H9 (cell line): ENCODE results near the gene PDGFRB. TPM values are rescaled to one million over a fixed set of nuclear protein-coding genes. Genes with fewer than 3 reads are reported as not detected.

Experiments used
- DNase-seq: peaks from one replicate; pipeline ENCODE4 v3.0.0-alpha.2; 2017
- H2AFZ ChIP-seq: one replicate; pipeline ENCODE4 v1.6.1; 2013; ENCODE audit warnings: mild to moderate bottlenecking, low read length, control low read depth, moderate library complexity
- H2AK5ac ChIP-seq: 2 replicates; pipeline ENCODE4 v1.6.1; 2013; ENCODE audit warnings: low read length, control low read depth, mixed read lengths; ENCODE audit not compliant: insufficient read length
- H2BK120ac ChIP-seq: one replicate; pipeline ENCODE4 v1.6.1; 2013; ENCODE audit warnings: low read depth, mild to moderate bottlenecking, low read length, control low read depth, inconsistent platforms; ENCODE audit not compliant: poor library complexity, severe bottlenecking
- H2BK12ac ChIP-seq: 2 replicates; pipeline ENCODE4 v1.6.1; 2013; ENCODE audit warnings: low read length, control low read depth, mixed read lengths, low read depth; ENCODE audit not compliant: insufficient read length
- H2BK15ac ChIP-seq: 2 replicates; pipeline ENCODE4 v1.6.1; 2013; ENCODE audit warnings: low read depth, low read length, control low read depth
- H2BK20ac ChIP-seq: one replicate; pipeline ENCODE4 v1.6.1; 2013; ENCODE audit warnings: low read depth, mild to moderate bottlenecking, low read length, control low read depth, inconsistent platforms; ENCODE audit not compliant: poor library complexity, severe bottlenecking
- H2BK5ac ChIP-seq: 2 replicates; pipeline ENCODE4 v1.6.1; 2013; ENCODE audit warnings: low read length, control low read depth, mixed read lengths; ENCODE audit not compliant: insufficient read length
- H3K14ac ChIP-seq: 2 replicates; pipeline ENCODE4 v1.6.1; 2013; ENCODE audit warnings: low read length, control low read depth; ENCODE audit not compliant: insufficient read depth
- H3K18ac ChIP-seq: 2 replicates; pipeline ENCODE4 v1.6.1; 2013; ENCODE audit warnings: low read depth, mild to moderate bottlenecking, mixed read lengths, low read length, control low read depth; ENCODE audit not compliant: insufficient read length
- H3K23ac ChIP-seq: 2 replicates; pipeline ENCODE4 v1.6.1; 2013; ENCODE audit warnings: low read length, control low read depth, mixed read lengths, low read depth; ENCODE audit not compliant: insufficient read length
- H3K23me2 ChIP-seq: 2 replicates; pipeline ENCODE4 v1.6.1; 2013; ENCODE audit warnings: low read depth, mild to moderate bottlenecking, mixed read lengths, low read length, control low read depth; ENCODE audit not compliant: insufficient read length, poor library complexity, severe bottlenecking
- H3K27ac ChIP-seq: 2 replicates; pipeline ENCODE4 v1.5.1; 2013; ENCODE audit warnings: low read length, control low read depth, mixed read lengths, low read depth; ENCODE audit not compliant: insufficient read length
- H3K27me3 ChIP-seq: 2 replicates; pipeline ENCODE4 v1.6.1; 2013; ENCODE audit warnings: low read length, control low read depth, inconsistent platforms; ENCODE audit not compliant: insufficient read depth
- H3K4ac ChIP-seq: 2 replicates; pipeline ENCODE4 v1.6.1; 2013; ENCODE audit warnings: low read depth, mild to moderate bottlenecking, control low read depth, inconsistent platforms, low read length, moderate library complexity
- H3K4me1 ChIP-seq: 2 replicates; pipeline ENCODE4 v1.6.1; 2013; ENCODE audit warnings: low read length, control low read depth, inconsistent platforms; ENCODE audit not compliant: insufficient read depth
- H3K4me2 ChIP-seq: 2 replicates; pipeline ENCODE4 v1.6.1; 2013; ENCODE audit warnings: low read length, control low read depth, mixed read lengths; ENCODE audit not compliant: insufficient read length, insufficient read depth
- H3K56ac ChIP-seq: 2 replicates; pipeline ENCODE4 v1.6.1; 2013; ENCODE audit warnings: low read depth, mild to moderate bottlenecking, mixed read lengths, low read length, control low read depth; ENCODE audit not compliant: insufficient read length
- H3K79me1 ChIP-seq: 2 replicates; pipeline ENCODE4 v1.6.1; 2013; ENCODE audit warnings: low read depth, mild to moderate bottlenecking, moderate library complexity, low read length, control low read depth, inconsistent platforms; ENCODE audit not compliant: insufficient read depth, poor library complexity, severe bottlenecking
- H3K79me2 ChIP-seq: 2 replicates; pipeline ENCODE4 v1.6.1; 2013; ENCODE audit warnings: low read length, control low read depth, inconsistent platforms; ENCODE audit not compliant: insufficient read depth
- H3K9ac ChIP-seq: 2 replicates; pipeline ENCODE4 v1.6.1; 2013; ENCODE audit warnings: low read length, control low read depth, mixed read lengths; ENCODE audit not compliant: insufficient read length; ENCODE audit errors: extremely low read depth
- H3K9me3 ChIP-seq: one replicate; pipeline ENCODE4 v1.6.1; 2013; ENCODE audit warnings: low read depth, low read length, inconsistent platforms; ENCODE audit not compliant: control insufficient read depth
- H3T11ph ChIP-seq: one replicate; pipeline ENCODE4 v1.6.1; 2013; ENCODE audit warnings: mild to moderate bottlenecking, low read length, control low read depth, inconsistent platforms
- H4K20me1 ChIP-seq: one replicate; pipeline ENCODE4 v1.6.1; 2013; ENCODE audit not compliant: control insufficient read depth, insufficient read length, insufficient read depth
- H4K5ac ChIP-seq: 2 replicates; pipeline ENCODE4 v1.6.1; 2013; ENCODE audit warnings: low read depth, mild to moderate bottlenecking, mixed read lengths, low read length, control low read depth; ENCODE audit not compliant: insufficient read length
- H4K8ac ChIP-seq: replicated peaks from 2 replicates; pipeline ENCODE4 v1.6.1; 2013; ENCODE audit warnings: low read length, control low read depth, mixed read lengths, low read depth; ENCODE audit not compliant: insufficient read length
- H4K91ac ChIP-seq: 2 replicates; pipeline ENCODE4 v1.6.1; 2013; ENCODE audit warnings: low read depth, mild to moderate bottlenecking, moderate library complexity, mixed read lengths, low read length, control low read depth; ENCODE audit not compliant: insufficient read length
- H3K27ac Mint-ChIP-seq, 3 experiments: 2 replicates in 2 of 3; 3 replicates in 1 of 3; pipeline ENCODE4 v1.8.0; 2020 to 2021; ENCODE audit warnings: mixed read lengths in 3 of 3, mild to moderate bottlenecking in 1 of 3, moderate library complexity in 1 of 3
- H3K27me3 Mint-ChIP-seq: 2 replicates; pipeline ENCODE4 v1.8.0; 2021; ENCODE audit warnings: low read depth, mild to moderate bottlenecking, moderate library complexity, mixed read lengths
- H3K36me3 Mint-ChIP-seq, 3 experiments: 2 replicates in 2 of 3; 3 replicates in 1 of 3; pipeline ENCODE4 v1.8.0; 2020 to 2021; ENCODE audit warnings: low read depth in 3 of 3, mixed read lengths in 3 of 3; ENCODE audit not compliant: insufficient read depth in 1 of 3
- H3K4me1 Mint-ChIP-seq, 2 experiments: 2 replicates each; pipeline ENCODE4 v1.8.0; 2020; ENCODE audit warnings: mixed read lengths in 2 of 2
- H3K4me3 Mint-ChIP-seq, 2 experiments: 2 replicates in 1 of 2; 3 replicates in 1 of 2; pipeline ENCODE4 v1.8.0; 2020 to 2021; ENCODE audit warnings: mild to moderate bottlenecking in 2 of 2, mixed read lengths in 2 of 2, moderate library complexity in 1 of 2
- H3K9me3 Mint-ChIP-seq, 2 experiments: 2 replicates in 1 of 2; 3 replicates in 1 of 2; pipeline ENCODE4 v1.8.0; 2020; ENCODE audit warnings: mild to moderate bottlenecking in 2 of 2, mixed read lengths in 2 of 2, moderate library complexity in 1 of 2
- WGBS: extraction: QIAGEN DNeasy Blood & Tissue Kit; methylation state at CpG from one replicate; pipeline ENCODE4 v1.1.7; 2013; ENCODE audit warnings: missing lambda C conversion rate, low lambda C conversion rate, mixed read lengths; ENCODE audit not compliant: insufficient read length; ENCODE audit errors: extremely low coverage; 5-methylcytosine and 5-hydroxymethylcytosine counted together
- total RNA-seq: library from RNA; stranded (reverse); gene quantifications from 2 replicates; pipeline ENCODE4 v1.2.1, GENCODE V29; 2021
- TF ChIP-seq, protein P1 (sequence below): fragments of 200-600 bp; sonication (generic); conservative IDR thresholded peaks from 3 replicates; pipeline ENCODE4 v1.8.0; 2021; ENCODE audit warnings: antibody characterized with exemption, mild to moderate bottlenecking

The PDGFRB gene
- total RNA-seq, 1 experiment from 2014 or later, result 2.2 TPM

DNA sequence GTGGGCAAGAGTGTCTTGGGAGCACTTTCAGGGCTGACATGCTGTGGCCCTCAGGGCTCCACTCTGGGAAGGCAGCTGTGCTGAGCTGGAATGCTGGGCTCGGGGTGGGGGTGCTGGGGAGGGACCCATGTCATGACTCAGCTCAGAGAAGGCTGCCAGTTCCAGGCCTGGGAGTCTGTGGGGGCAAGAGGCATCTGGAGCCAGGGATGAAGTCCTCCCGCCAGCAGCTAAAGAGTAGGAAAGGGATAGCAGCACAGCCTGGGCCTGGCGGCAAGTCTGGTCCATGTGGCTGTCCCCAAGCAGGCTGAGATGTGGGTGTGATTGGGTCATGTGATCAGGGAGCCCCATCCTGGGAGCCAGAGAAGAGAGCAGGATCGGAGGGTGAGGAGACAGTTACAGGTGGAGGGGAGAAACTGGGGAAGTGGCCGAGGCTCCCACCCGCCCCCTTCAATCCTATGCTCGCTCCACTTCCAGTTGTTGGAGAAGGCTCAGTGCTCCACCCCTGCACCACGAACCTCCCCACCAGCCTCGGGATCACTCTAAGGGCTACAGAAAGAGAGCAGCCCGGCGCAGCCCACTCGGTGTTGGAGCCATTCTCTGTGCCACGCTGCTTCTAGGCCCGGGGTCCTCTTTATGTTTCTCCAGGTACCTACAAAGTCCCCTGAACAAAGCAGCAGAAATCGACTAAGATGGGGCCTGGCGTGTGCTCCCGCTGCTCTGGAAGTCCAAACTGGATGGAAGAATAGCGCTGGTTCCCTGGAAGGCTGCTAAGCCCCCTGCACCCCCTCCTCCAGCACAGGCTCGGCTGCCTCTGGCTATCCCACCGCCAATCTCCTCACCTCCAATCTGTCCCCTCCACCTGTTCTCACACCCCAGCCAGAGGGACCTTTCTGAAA, 12.0 kb downstream of the PDGFRB start:
- no peak overlapping the region for H2BK12ac ChIP-seq
- no peak overlapping the region for H3K9ac ChIP-seq
- H3K4ac ChIP-seq, result no peak overlapping the region
- no peak overlapping the region for H4K91ac ChIP-seq
- H3K36me3 Mint-ChIP-seq, result no peaks in the 10 kb centered on the region
- no peak overlapping the region for H3K56ac ChIP-seq
- peak overlapping the region; percentile 29 to 83 (median 76); a peak in 5 of 7 replicates for H3K27ac Mint-ChIP-seq
- no peaks in the 10 kb centered on the region for H3K79me2 ChIP-seq
- peak overlapping the region; percentile 20 for H3K18ac ChIP-seq
- H2BK120ac ChIP-seq, result no peak overlapping the region
- TF ChIP-seq, protein P1, sequence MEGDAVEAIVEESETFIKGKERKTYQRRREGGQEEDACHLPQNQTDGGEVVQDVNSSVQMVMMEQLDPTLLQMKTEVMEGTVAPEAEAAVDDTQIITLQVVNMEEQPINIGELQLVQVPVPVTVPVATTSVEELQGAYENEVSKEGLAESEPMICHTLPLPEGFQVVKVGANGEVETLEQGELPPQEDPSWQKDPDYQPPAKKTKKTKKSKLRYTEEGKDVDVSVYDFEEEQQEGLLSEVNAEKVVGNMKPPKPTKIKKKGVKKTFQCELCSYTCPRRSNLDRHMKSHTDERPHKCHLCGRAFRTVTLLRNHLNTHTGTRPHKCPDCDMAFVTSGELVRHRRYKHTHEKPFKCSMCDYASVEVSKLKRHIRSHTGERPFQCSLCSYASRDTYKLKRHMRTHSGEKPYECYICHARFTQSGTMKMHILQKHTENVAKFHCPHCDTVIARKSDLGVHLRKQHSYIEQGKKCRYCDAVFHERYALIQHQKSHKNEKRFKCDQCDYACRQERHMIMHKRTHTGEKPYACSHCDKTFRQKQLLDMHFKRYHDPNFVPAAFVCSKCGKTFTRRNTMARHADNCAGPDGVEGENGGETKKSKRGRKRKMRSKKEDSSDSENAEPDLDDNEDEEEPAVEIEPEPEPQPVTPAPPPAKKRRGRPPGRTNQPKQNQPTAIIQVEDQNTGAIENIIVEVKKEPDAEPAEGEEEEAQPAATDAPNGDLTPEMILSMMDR, result no peak
- no peaks in the 10 kb centered on the region for H3K9me3 ChIP-seq
- no peak overlapping the region for H2BK5ac ChIP-seq
- H3K27me3 ChIP-seq, result no peaks in the 10 kb centered on the region
- no CpG with 5 or more reads among the region's 20 CpGs for WGBS
- H4K8ac ChIP-seq, result no peak overlapping the region
- no peaks in the 10 kb centered on the region for H3K79me1 ChIP-seq
- H3K4me3 Mint-ChIP-seq, result peak overlapping the region in 1 of 2 experiments; percentile 30; a peak in 1 of 5 replicates
- peaks cover 36 to 53% of the 10 kb centered on the region in 2 experiments for H3K4me1 Mint-ChIP-seq
- H3T11ph ChIP-seq, result no peak overlapping the region
- H2AK5ac ChIP-seq, result no peak overlapping the region
- H3K23me2 ChIP-seq, result no peaks in the 10 kb centered on the region
- H3K27ac ChIP-seq, result no peak overlapping the region
- no peaks in the 10 kb centered on the region for H4K20me1 ChIP-seq
- H3K4me1 ChIP-seq, result peaks cover 8% of the 10 kb centered on the region; the same call in 1 of the 2 replicates
- H4K5ac ChIP-seq, result no peak overlapping the region
- H2BK20ac ChIP-seq, result no peak overlapping the region
- no peak overlapping the region for H3K23ac ChIP-seq
- no peak overlapping the region for H2BK15ac ChIP-seq
- peak overlapping the region; percentile 20; the same call in 1 of the 2 replicates for H3K14ac ChIP-seq
- H3K9me3 Mint-ChIP-seq, result no peaks in the 10 kb centered on the region
- H3K4me2 ChIP-seq, result no peak overlapping the region
- no peak for DNase-seq
- peaks cover 4% of the 10 kb centered on the region; the same call in 1 of the 2 replicates for H3K27me3 Mint-ChIP-seq
- H2AFZ ChIP-seq, result no peak overlapping the region
